Erythroblast (primary cell): ENCODE data around the gene CPSF4.

Experiments
- GATA1 ChIP-seq: IDR thresholded peaks from 2 replicates; pipeline ENCODE4 v1.6.1; 2011; ENCODE audit warnings: low read depth, mild to moderate bottlenecking, control low read depth, low read length, moderate library complexity
- POLR2A ChIP-seq: IDR thresholded peaks from 2 replicates; pipeline ENCODE4 v1.6.1; 2011; ENCODE audit warnings: mild to moderate bottlenecking, low read length

DNA sequence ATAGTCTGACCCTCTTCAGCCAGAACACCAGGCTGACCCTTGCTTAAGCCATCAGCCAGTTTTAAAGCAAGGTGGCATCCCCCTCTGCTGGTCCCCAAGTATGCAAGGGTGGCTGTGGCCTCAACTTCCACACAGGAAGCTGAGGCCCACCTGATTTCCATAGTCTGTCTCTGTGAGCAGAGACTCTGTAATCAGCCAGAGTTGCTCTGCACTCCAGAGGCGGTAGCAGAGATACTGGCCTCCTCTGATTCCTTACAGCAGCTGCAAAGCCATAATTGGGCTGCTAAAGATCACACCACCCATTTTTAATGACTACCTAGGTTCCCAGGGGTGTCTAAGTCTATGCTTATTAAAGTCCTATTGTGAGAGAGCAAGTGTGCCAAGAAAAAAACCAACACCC lies 32.2 kb upstream of the CPSF4 start:
- no peak for TF ChIP-seq POLR2A
- no peak for TF ChIP-seq GATA1
